Epithelial cell of proximal tubule (primary cell): ENCODE measurements around the gene ZSWIM1. TPM values are rescaled to one million over a fixed set of nuclear protein-coding genes. Genes with fewer than 3 reads are reported as not detected.
A peak's percentile ranks its signal among the peaks of the same experiment; 100 is the strongest.

ENCODE experiments used
- DNase-seq: peaks from one replicate; pipeline ENCODE4 v3.0.0-alpha.2; 2011; ENCODE audit warnings: low read depth
- H3K4me3 ChIP-seq: 2 replicates; pipeline ENCODE4 v1.5.1; 2011; ENCODE audit warnings: low read depth, mild to moderate bottlenecking, low read length
- total RNA-seq: library from RNA; depleted of rRNA; stranded (reverse); fragments of >200 nt; gene quantifications from 2 replicates; pipeline ENCODE4 v1.2.3, GENCODE V29; 2015
- TF ChIP-seq, protein P1 (sequence below): conservative IDR thresholded peaks from 2 replicates; pipeline ENCODE4 v1.5.1; 2012; ENCODE audit warnings: low read depth, mild to moderate bottlenecking, low read length

Gene ZSWIM1
- total RNA-seq, 1 donor from 2014 or later: 7.3 TPM

- H3K4me3 ChIP-seq: no peak overlapping the region
- TF ChIP-seq, protein P1, sequence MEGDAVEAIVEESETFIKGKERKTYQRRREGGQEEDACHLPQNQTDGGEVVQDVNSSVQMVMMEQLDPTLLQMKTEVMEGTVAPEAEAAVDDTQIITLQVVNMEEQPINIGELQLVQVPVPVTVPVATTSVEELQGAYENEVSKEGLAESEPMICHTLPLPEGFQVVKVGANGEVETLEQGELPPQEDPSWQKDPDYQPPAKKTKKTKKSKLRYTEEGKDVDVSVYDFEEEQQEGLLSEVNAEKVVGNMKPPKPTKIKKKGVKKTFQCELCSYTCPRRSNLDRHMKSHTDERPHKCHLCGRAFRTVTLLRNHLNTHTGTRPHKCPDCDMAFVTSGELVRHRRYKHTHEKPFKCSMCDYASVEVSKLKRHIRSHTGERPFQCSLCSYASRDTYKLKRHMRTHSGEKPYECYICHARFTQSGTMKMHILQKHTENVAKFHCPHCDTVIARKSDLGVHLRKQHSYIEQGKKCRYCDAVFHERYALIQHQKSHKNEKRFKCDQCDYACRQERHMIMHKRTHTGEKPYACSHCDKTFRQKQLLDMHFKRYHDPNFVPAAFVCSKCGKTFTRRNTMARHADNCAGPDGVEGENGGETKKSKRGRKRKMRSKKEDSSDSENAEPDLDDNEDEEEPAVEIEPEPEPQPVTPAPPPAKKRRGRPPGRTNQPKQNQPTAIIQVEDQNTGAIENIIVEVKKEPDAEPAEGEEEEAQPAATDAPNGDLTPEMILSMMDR: no peak
- DNase-seq: no peak
Measured at GRCh38 chr20:45853484-45853883, 27.5 kb upstream of the ZSWIM1 start.

DNA sequence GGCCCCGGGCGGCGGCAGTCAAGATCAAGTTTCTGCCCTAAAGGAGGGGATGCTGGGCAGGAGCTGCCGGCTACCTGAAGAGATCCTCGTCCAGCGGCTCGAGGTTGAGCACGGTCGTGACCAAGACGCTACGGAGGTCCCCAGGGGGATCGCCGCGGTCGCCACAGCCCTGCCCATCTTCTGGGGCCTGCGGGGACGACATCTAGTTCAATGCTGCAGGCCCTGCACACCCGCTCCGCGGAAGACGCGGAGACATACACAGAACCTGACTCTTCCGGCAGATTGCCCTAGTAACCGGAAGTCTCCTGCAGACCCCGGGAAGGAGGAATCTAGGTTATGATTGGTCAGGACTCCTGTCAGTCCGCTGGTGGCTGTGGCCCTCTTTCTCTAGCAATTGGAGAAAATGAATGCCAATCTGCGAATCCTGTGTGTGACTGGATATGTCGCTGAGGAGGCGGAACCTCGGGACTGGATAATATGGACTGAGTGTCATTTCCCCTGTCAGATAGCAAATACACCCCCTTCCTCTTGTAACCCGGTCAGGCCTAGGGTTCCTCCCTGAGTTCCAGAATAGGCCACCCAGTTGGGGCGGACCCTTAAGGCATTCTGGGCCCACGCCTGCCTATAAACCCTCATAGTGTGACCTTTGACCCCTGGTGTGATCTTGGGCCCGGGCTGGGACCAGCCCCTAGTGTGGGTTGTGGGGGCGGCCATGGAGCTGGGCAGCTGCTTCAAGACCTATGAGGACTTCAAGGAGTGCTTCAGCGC lies 23.7 kb upstream of the ZSWIM1 start, which contains the start of the genes ACOT8 and ZSWIM3:
ACOT8 (minus strand) TSS at position 279 of the 768 bp plus-strand sequence; CDS start at position 202, 77 bp downstream.
ZSWIM3 (plus strand) TSS at position 501 of the 768 bp plus-strand sequence; CDS start at position 713, 212 bp downstream.
- TF ChIP-seq, protein P1: no peak
- peak within 1 kb of the TSS; percentile 91 for H3K4me3 ChIP-seq
- DNase-seq: peak; percentile 100

GRCh38 chr20:45857882-45858216 lies 23.2 kb upstream of the ZSWIM1 start:
- DNase-seq: no peak
- peak overlapping the region; percentile 91 for H3K4me3 ChIP-seq

DNA sequence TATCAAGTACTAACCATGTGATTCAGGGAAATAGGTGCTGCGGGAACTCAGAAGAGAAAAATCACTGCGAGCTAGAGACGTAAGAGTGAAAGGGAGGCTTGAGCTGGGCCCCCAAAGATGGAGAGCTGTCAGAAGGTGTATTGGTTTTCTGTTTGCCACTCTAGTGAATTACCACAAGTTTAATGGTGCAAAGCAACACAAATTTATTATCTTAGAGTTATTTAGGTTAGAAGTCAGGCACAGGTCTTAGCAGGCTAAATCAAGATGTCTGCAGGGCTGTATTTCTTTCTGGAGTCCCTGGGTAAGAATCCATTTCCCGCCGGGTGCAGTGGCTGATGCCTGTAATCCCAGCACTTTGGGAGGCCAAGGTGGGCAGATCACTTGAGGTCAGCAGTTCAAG lies 21.1 kb upstream of the ZSWIM1 start:
- TF ChIP-seq, protein P1: no peak
- DNase-seq: no peak
- no peak overlapping the region for H3K4me3 ChIP-seq

More at GRCh38 chr20:45857882-45858216, 23.2 kb upstream of the ZSWIM1 start:
- TF ChIP-seq, protein P1: no peak

DNA sequence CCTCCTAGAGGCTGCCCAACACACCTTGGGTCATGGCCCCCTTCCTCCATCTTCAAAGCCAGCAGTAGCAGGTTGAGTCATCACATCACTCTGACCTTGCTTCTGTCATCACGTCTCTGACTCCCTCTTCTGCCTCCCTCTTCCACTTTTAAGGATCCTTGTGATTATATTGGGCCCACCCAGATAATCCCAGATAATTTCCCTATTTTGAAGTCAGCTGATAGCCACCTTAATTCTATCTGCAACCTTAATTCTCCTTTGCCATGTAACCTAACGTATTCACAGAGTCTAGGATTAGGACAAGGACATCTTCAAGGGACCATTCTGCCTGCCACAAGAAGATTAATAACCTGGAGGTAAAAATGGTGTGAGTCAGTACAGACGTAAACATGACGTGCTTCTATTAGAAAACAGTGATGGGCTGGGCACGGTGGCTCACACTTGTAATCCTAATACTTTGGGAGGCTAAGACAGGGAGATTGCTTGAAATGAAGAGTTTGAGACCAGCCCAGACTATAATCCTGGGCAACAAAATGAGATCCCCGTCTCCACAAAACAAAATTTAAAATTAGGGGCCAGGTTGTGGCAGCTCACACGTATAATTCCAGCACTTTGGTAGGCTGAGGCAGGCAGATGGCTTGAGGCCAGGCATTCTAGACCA lies 20.3 kb upstream of the ZSWIM1 start:
- no peak for DNase-seq
- TF ChIP-seq, protein P1: no peak
- H3K4me3 ChIP-seq: no peak overlapping the region

- TF ChIP-seq, protein P1: no peak
- no peak for DNase-seq
- no peak overlapping the region for H3K4me3 ChIP-seq
Measured at GRCh38 chr20:45861221-45862075, 19.6 kb upstream of the ZSWIM1 start.
